ENCODE data around the gene GAS2L2.

GRCh38 chr17:35769895-35770486 is 17.0 kb upstream of the GAS2L2 start:
- TF ChIP-seq CTCF (IDR thresholded peaks at IDR 0.05) (peak in 1 of 6 experiments; percentile 4), POLR2A (IDR thresholded peaks at IDR 0.05) (no peak)
